Measurements from ENCODE around the gene SLAMF1. TPM values are rescaled to one million over a fixed set of nuclear protein-coding genes. Genes with fewer than 3 reads are reported as not detected.
A peak's percentile ranks its signal among the peaks of the same experiment; 100 is the strongest.
"Not testable (repeated sequence)": the region's sequence is repeated elsewhere in the genome, so short reads cannot be mapped to it uniquely, and the experiment has no call there.

The SLAMF1 gene
- total RNA-seq, 3 donors from 2014 or later (not counting 1 experiment from before 2014, with no cell fraction given), result 1.1 to 3.5 (median 2.1) TPM

GRCh38 chr1:160630523-160631451 is 16.1 kb downstream of the SLAMF1 start:
- intact Hi-C loops (cut with micrococcal nuclease), result no loop called here
- peaks cover 23 to 30% of the 10 kb centered on the region in 2 donors for H3K4me1 Mint-ChIP-seq
- no peaks in the 10 kb centered on the region for H3K36me3 ChIP-seq (ENCODE audit: control insufficient read depth, insufficient read depth, low read length)

GRCh38 chr1:160629286-160630210 is 17.3 kb downstream of the SLAMF1 start:
- Mint-ChIP-seq H3K27me3 (ENCODE audit: low read depth in 2 of 2) (peaks cover 13 to 25% of the 10 kb centered on the region in 2 donors), H3K27ac (no peak overlapping the region), H3K9me3 (no peaks in the 10 kb centered on the region), H3K4me3 (no peak overlapping the region), H3K36me3 (no peaks in the 10 kb centered on the region), H3K4me1 (peaks cover 26 to 30% of the 10 kb centered on the region in 2 donors)
- Histone ChIP-seq H3K9me3 (ENCODE audit: control insufficient read depth, insufficient read depth, low read length) (no peaks in the 10 kb centered on the region), H3K36me3 (ENCODE audit: control insufficient read depth, insufficient read depth, low read length) (no peaks in the 10 kb centered on the region), H3K27ac (ENCODE audit: low read length) (peak overlapping the region; percentile 69), H3K27me3 (ENCODE audit: control insufficient read depth, insufficient read depth, low read length) (no peaks in the 10 kb centered on the region), H3K4me3 (ENCODE audit: low read length) (no peak overlapping the region), H3K4me1 (ENCODE audit: control insufficient read depth, insufficient read depth, low read length) (peaks cover 32% of the 10 kb centered on the region)
- 49% methylated on average over 18 of the region's 19 CpGs for WGBS (ENCODE audit: insufficient coverage)
- DNase-seq (peak in 1 of 2 donors; percentile 93), ATAC-seq (peak in 2 of 3 donors; percentile 46 to 67)
- TF ChIP-seq CTCF (IDR thresholded peaks at IDR 0.05), result no peak
- intact Hi-C loops (cut with micrococcal nuclease), result no loop called here

More at GRCh38 chr1:160630523-160631451, 16.1 kb downstream of the SLAMF1 start:
- no peak overlapping the region for H3K4me3 Mint-ChIP-seq
- no peaks in the 10 kb centered on the region for H3K9me3 Mint-ChIP-seq
- H3K27ac ChIP-seq (ENCODE audit: low read length), result no peak overlapping the region
- H3K27me3 ChIP-seq (ENCODE audit: control insufficient read depth, insufficient read depth, low read length), result no peaks in the 10 kb centered on the region
- H3K9me3 ChIP-seq (ENCODE audit: control insufficient read depth, insufficient read depth, low read length), result no peaks in the 10 kb centered on the region
- H3K36me3 Mint-ChIP-seq, result no peaks in the 10 kb centered on the region
- peaks cover 9 to 25% of the 10 kb centered on the region in 2 donors for H3K27me3 Mint-ChIP-seq (ENCODE audit: low read depth in 2 of 2)
- H3K4me3 ChIP-seq (ENCODE audit: low read length), result no peak overlapping the region
- no peak overlapping the region for H3K27ac Mint-ChIP-seq
- TF ChIP-seq CTCF (IDR thresholded peaks at IDR 0.05), result no peak
- 90% methylated on average over 8 of the region's 9 CpGs for WGBS (ENCODE audit: insufficient coverage)
- ATAC-seq (no peak), DNase-seq (no peak)
- peaks cover 35% of the 10 kb centered on the region for H3K4me1 ChIP-seq (ENCODE audit: control insufficient read depth, insufficient read depth, low read length)

- peak overlapping the region; percentile 69 for H3K27ac ChIP-seq (ENCODE audit: low read length)
- peaks cover 31% of the 10 kb centered on the region for H3K4me1 ChIP-seq (ENCODE audit: control insufficient read depth, insufficient read depth, low read length)
- Mint-ChIP-seq H3K4me1 (peaks cover 33 to 37% of the 10 kb centered on the region in 2 donors), H3K4me3 (no peak overlapping the region), H3K27me3 (ENCODE audit: low read depth in 2 of 2) (peaks cover 13 to 25% of the 10 kb centered on the region in 2 donors), H3K36me3 (no peaks in the 10 kb centered on the region), H3K27ac (no peak overlapping the region), H3K9me3 (no peaks in the 10 kb centered on the region)
- intact Hi-C loops (cut with micrococcal nuclease), result no loop called here
- TF ChIP-seq CTCF (IDR thresholded peaks at IDR 0.05), result no peak
- ATAC-seq, result peak in 1 of 3 donors; percentile 22
- no peaks in the 10 kb centered on the region for H3K27me3 ChIP-seq (ENCODE audit: control insufficient read depth, insufficient read depth, low read length)
- DNase-seq, result peak in 1 of 2 donors; percentile 75
- no peaks in the 10 kb centered on the region for H3K36me3 ChIP-seq (ENCODE audit: control insufficient read depth, insufficient read depth, low read length)
- no peaks in the 10 kb centered on the region for H3K9me3 ChIP-seq (ENCODE audit: control insufficient read depth, insufficient read depth, low read length)
- H3K4me3 ChIP-seq (ENCODE audit: low read length), result no peak overlapping the region
- 56% methylated on average over 8 of the region's 8 CpGs for WGBS (ENCODE audit: insufficient coverage)
Observed at GRCh38 chr1:160628799-160629263, 18.0 kb downstream of the SLAMF1 start.

- H3K36me3 Mint-ChIP-seq; H3K9me3 Mint-ChIP-seq; H3K27ac Mint-ChIP-seq; H3K27me3 ChIP-seq (ENCODE audit: control insufficient read depth, insufficient read depth, low read length); H3K9me3 ChIP-seq (ENCODE audit: control insufficient read depth, insufficient read depth, low read length); H3K4me3 ChIP-seq (ENCODE audit: low read length); intact Hi-C loops (cut with micrococcal nuclease); DNase-seq; H3K36me3 ChIP-seq (ENCODE audit: control insufficient read depth, insufficient read depth, low read length); ATAC-seq; H3K27ac ChIP-seq (ENCODE audit: low read length); H3K4me3 Mint-ChIP-seq: not testable (repeated sequence)
- H3K4me1 ChIP-seq (ENCODE audit: control insufficient read depth, insufficient read depth, low read length), result peaks cover 30% of the 10 kb centered on the region
- WGBS (ENCODE audit: insufficient coverage), result 90% methylated on average over 2 of the region's 4 CpGs
- peaks cover 34 to 41% of the 10 kb centered on the region in 2 donors for H3K4me1 Mint-ChIP-seq
- H3K27me3 Mint-ChIP-seq (ENCODE audit: low read depth in 2 of 2), result peaks cover 14 to 25% of the 10 kb centered on the region in 2 donors
Observed at GRCh38 chr1:160627677-160628289, 19.1 kb downstream of the SLAMF1 start.
